ENCODE results near the gene REST. TPM values are rescaled to one million over a fixed set of nuclear protein-coding genes. Genes with fewer than 3 reads are reported as not detected.

Gene REST
- total RNA-seq, 1 donor from 2014 or later = 74.8 TPM

DNA sequence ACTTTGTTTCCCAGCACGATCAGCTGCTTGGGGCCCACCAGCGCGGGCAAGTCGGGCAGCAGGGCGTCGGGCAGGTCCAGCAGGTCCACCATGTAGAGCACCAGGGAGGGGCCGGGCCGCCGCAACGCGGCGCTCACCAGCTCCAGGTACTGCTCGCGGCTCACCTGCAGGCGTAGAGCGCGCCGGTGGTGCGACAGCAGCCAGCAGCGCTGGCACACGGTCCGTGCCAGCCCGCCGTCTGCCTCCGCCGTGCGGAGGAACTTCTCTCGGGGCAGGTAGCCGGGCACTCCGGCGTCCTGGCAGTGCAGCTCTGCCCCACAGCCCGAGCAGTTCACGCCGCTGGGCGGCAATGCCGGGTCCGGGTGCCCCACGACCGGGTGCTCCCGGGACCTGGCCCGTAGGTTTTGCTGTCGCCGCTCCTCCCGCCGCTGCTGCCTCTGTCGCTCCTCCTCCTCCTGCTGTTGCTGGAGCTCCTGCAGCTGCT is 69.2 kb downstream of the REST start:
- peak overlapping the region; percentile 63 for H3K27ac ChIP-seq (ENCODE audit: low read depth, low read length)
- H3K4me3 ChIP-seq (ENCODE audit: insufficient read depth, low read depth, low read length) = peak overlapping the region; percentile 83
- peaks cover 59% of the 10 kb centered on the region for H4K20me1 ChIP-seq (ENCODE audit: insufficient read depth, low read length)
- peaks cover 16% of the 10 kb centered on the region for H3K4me1 Mint-ChIP-seq (ENCODE audit: low read depth, unreplicated experiment)
- FAIRE-seq = no peak
- H3K4me2 ChIP-seq (ENCODE audit: low read length) = peak overlapping the region; percentile 89
- peak overlapping the region; percentile 84 for H3K27ac Mint-ChIP-seq (ENCODE audit: unreplicated experiment)
- H3K36me3 ChIP-seq (ENCODE audit: insufficient read depth, low read length) = peaks cover 14% of the 10 kb centered on the region
- H3K4me3 Mint-ChIP-seq (ENCODE audit: unreplicated experiment) = peak overlapping the region; percentile 99
- DNase-seq (ENCODE audit: low read depth) = no peak
- H3K79me2 ChIP-seq (ENCODE audit: insufficient read depth, low read length) = peaks cover 76% of the 10 kb centered on the region
- H3K27me3 Mint-ChIP-seq (ENCODE audit: low read depth, unreplicated experiment) = no peaks in the 10 kb centered on the region
- no peaks in the 10 kb centered on the region for H3K9me3 Mint-ChIP-seq (ENCODE audit: unreplicated experiment)
- H3K9me3 ChIP-seq (ENCODE audit: insufficient read depth, low read depth, low read length) = no peaks in the 10 kb centered on the region
- H3K36me3 Mint-ChIP-seq (ENCODE audit: low read depth, unreplicated experiment) = peaks cover 18% of the 10 kb centered on the region
- H2AFZ ChIP-seq (ENCODE audit: low read depth, low read length) = peak overlapping the region; percentile 92
- H3K27me3 ChIP-seq (ENCODE audit: insufficient read depth, low read length) = no peaks in the 10 kb centered on the region
- peaks cover 24% of the 10 kb centered on the region for H3K4me1 ChIP-seq (ENCODE audit: insufficient read depth, low read length)
- TF ChIP-seq, protein P1, sequence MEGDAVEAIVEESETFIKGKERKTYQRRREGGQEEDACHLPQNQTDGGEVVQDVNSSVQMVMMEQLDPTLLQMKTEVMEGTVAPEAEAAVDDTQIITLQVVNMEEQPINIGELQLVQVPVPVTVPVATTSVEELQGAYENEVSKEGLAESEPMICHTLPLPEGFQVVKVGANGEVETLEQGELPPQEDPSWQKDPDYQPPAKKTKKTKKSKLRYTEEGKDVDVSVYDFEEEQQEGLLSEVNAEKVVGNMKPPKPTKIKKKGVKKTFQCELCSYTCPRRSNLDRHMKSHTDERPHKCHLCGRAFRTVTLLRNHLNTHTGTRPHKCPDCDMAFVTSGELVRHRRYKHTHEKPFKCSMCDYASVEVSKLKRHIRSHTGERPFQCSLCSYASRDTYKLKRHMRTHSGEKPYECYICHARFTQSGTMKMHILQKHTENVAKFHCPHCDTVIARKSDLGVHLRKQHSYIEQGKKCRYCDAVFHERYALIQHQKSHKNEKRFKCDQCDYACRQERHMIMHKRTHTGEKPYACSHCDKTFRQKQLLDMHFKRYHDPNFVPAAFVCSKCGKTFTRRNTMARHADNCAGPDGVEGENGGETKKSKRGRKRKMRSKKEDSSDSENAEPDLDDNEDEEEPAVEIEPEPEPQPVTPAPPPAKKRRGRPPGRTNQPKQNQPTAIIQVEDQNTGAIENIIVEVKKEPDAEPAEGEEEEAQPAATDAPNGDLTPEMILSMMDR (IDR thresholded peaks at IDR 0.05; ENCODE audit: insufficient read depth, low read depth, low read length) = no peak
- no peak for TF ChIP-seq EZH2 (IDR thresholded peaks at IDR 0.05; ENCODE audit: insufficient read depth, low read length)
- H3K9ac ChIP-seq (ENCODE audit: low read length) = peak overlapping the region; percentile 90

DNA sequence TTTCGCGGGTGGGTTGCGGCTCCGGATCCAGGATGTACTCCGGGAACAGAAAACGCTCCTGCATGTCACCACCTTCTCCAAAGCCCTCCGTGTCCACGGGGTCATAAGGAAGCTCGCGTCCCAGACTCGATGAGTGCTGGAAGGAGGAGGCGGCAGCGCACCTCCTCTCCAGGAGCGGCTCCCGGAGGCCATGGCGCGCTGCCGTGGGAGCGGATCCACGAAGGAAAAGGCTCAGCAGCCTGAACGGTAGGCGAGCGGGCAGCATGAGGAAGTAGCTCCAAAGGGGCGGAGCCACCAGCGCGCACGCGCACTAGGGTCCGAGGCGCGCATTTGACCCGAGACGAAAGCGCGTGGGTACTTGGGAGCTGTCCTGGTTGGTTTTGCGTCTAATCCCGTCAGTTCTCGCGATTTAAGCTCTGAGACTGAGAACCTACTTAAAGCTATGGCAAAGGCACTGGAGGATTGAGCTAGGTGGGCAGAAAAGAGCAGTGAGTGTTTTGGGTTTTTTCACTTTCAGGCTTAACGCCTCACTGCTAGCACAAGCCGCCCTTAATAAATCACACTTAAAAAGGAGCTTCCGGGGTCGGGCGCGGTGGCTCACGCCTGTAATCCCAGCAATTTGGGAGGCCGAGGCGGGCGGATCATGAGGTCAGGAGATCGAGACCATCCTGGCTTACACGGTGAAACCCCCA is 69.8 kb downstream of the REST start, which contains the start of gene NOA1:
NOA1 (minus strand) TSS at position 286 of the 692 bp plus-strand sequence; CDS start at position 265, 21 bp downstream.
- FAIRE-seq (peak; percentile 63), DNase-seq (ENCODE audit: low read depth) (peak; percentile 97)
- Histone ChIP-seq H3K9me3 (ENCODE audit: insufficient read depth, low read depth, low read length) (no peaks in the 10 kb centered on the region), H2AFZ (ENCODE audit: low read depth, low read length) (peak within 1 kb of the TSS; percentile 92), H3K4me2 (ENCODE audit: low read length) (peak within 1 kb of the TSS; percentile 89), H3K27me3 (ENCODE audit: insufficient read depth, low read length) (no peaks in the 10 kb centered on the region), H4K20me1 (ENCODE audit: insufficient read depth, low read length) (peaks cover 59% of the 10 kb centered on the region), H3K36me3 (ENCODE audit: insufficient read depth, low read length) (peaks cover 9% of the 10 kb centered on the region), H3K79me2 (ENCODE audit: insufficient read depth, low read length) (peaks cover 80% of the 10 kb centered on the region), H3K27ac (ENCODE audit: low read depth, low read length) (peak within 1 kb of the TSS; percentile 94), H3K4me1 (ENCODE audit: insufficient read depth, low read length) (peaks cover 30% of the 10 kb centered on the region), H3K9ac (ENCODE audit: low read length) (peak within 1 kb of the TSS; percentile 97), H3K4me3 (ENCODE audit: insufficient read depth, low read depth, low read length) (peak within 1 kb of the TSS; percentile 88)
- TF ChIP-seq EZH2 (IDR thresholded peaks at IDR 0.05; ENCODE audit: insufficient read depth, low read length) = no peak
- no peaks in the 10 kb centered on the region for H3K27me3 Mint-ChIP-seq (ENCODE audit: low read depth, unreplicated experiment)
- peaks cover 12% of the 10 kb centered on the region for H3K36me3 Mint-ChIP-seq (ENCODE audit: low read depth, unreplicated experiment)
- no peaks in the 10 kb centered on the region for H3K9me3 Mint-ChIP-seq (ENCODE audit: unreplicated experiment)
- peaks cover 19% of the 10 kb centered on the region for H3K4me1 Mint-ChIP-seq (ENCODE audit: low read depth, unreplicated experiment)
- peak within 1 kb of the TSS; percentile 98 for H3K27ac Mint-ChIP-seq (ENCODE audit: unreplicated experiment)
- H3K4me3 Mint-ChIP-seq (ENCODE audit: unreplicated experiment) = peak within 1 kb of the TSS; percentile 99

DNA sequence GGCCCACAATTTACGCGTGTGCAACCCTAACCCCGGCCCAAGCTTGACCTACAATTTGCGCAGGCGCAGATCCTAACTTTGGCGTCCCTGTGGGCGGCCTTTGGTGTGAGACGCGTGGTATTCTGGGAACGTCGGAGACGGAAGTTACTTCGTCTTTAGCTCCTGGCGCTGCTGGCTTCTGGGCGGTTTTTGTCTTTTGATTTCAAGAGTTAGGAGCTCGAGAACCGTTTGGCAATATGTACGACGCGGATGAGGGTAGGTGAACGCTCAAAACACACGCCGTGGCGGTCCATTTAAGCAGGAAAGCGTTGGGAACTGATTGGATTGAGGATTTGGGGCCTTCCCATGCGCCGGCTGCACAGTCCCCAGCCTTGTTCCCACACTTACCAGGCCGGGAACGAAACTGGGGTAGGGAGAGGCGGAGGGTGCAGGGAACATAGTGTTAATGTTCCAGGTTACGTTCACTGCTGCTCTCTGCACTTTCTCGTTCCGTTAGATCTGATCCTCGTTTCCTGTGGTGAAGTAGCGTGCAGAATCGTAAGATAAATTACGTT is 71.1 kb downstream of the REST start, which contains the start of gene POLR2B:
POLR2B (plus strand) TSS at position 147 of the 554 bp plus-strand sequence; CDS start at position 237, 90 bp downstream.
- peak within 1 kb of the TSS; percentile 89 for H3K4me2 ChIP-seq (ENCODE audit: low read length)
- peak within 1 kb of the TSS; percentile 97 for H3K9ac ChIP-seq (ENCODE audit: low read length)
- H2AFZ ChIP-seq (ENCODE audit: low read depth, low read length) = peak within 1 kb of the TSS; percentile 68
- H3K9me3 ChIP-seq (ENCODE audit: insufficient read depth, low read depth, low read length) = no peaks in the 10 kb centered on the region
- FAIRE-seq (no peak), DNase-seq (ENCODE audit: low read depth) (peak; percentile 82)
- H3K4me3 ChIP-seq (ENCODE audit: insufficient read depth, low read depth, low read length) = peak within 1 kb of the TSS; percentile 88
- H3K4me3 Mint-ChIP-seq (ENCODE audit: unreplicated experiment) = peak within 1 kb of the TSS; percentile 99
- peak within 1 kb of the TSS; percentile 94 for H3K27ac ChIP-seq (ENCODE audit: low read depth, low read length)
- H3K4me1 ChIP-seq (ENCODE audit: insufficient read depth, low read length) = peaks cover 35% of the 10 kb centered on the region
- no peaks in the 10 kb centered on the region for H3K27me3 Mint-ChIP-seq (ENCODE audit: low read depth, unreplicated experiment)
- H3K79me2 ChIP-seq (ENCODE audit: insufficient read depth, low read length) = peaks cover 88% of the 10 kb centered on the region
- peaks cover 5% of the 10 kb centered on the region for H3K36me3 Mint-ChIP-seq (ENCODE audit: low read depth, unreplicated experiment)
- peaks cover 24% of the 10 kb centered on the region for H3K4me1 Mint-ChIP-seq (ENCODE audit: low read depth, unreplicated experiment)
- no peaks in the 10 kb centered on the region for H3K36me3 ChIP-seq (ENCODE audit: insufficient read depth, low read length)
- H3K27me3 ChIP-seq (ENCODE audit: insufficient read depth, low read length) = no peaks in the 10 kb centered on the region
- H3K27ac Mint-ChIP-seq (ENCODE audit: unreplicated experiment) = peak within 1 kb of the TSS; percentile 98
- peaks cover 58% of the 10 kb centered on the region for H4K20me1 ChIP-seq (ENCODE audit: insufficient read depth, low read length)
- TF ChIP-seq, protein P1 (IDR thresholded peaks at IDR 0.05; ENCODE audit: insufficient read depth, low read depth, low read length) = no peak
- no peak for TF ChIP-seq EZH2 (IDR thresholded peaks at IDR 0.05; ENCODE audit: insufficient read depth, low read length)
- H3K9me3 Mint-ChIP-seq (ENCODE audit: unreplicated experiment) = no peaks in the 10 kb centered on the region

Data from astrocyte (in vitro differentiated cells and primary cell).